DLD1 (cell line): Measurements from ENCODE around the gene VCAN.

Experiments used
- in situ Hi-C: cut with HindIII; loops from 2 replicates; pipeline ENCODE4 v1.10.0; 2017; ENCODE audit warnings: low sequenced_read_pairs

Gene VCAN

GRCh38 chr5:83527722-83528438 lies 56.3 kb downstream of the VCAN start:
- in situ Hi-C loops, result no loop called here

DNA sequence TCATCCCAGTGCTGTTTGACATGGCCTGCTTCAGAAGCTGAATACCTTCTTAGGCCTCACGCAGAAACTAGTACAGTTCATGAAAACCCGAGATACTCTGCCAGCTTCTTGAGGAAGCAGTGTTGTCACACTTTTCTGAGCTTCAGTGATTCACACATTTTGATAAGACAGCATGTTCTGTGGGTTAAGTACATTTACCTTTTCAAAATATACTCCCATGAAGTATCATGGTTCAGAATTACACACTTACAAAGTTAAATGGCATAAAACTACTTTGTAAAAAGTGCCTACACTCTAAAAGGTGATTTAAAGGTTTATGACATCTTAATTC lies 56.9 kb downstream of the VCAN start:
- in situ Hi-C loops, result no loop called here

DNA sequence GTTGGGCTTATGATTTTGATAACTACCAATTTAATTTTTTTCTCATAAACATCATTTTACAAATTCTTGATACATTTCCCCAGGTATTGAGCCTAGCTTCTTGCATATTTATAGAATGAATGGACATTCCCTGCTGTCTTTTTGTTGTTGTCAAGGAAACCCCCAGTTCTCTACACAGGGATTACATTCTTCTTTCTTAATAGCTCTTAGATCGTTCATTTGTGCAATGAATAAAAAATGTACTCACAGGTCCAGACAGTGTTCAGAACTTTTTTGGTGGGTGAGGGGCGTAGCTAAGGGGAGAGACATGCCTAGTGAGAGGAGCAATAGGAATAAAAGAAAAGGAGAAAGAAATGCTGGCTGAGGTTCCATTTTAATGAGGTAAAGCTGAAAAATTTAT lies 58.6 kb downstream of the VCAN start:
- in situ Hi-C loops, result no loop called here

DNA sequence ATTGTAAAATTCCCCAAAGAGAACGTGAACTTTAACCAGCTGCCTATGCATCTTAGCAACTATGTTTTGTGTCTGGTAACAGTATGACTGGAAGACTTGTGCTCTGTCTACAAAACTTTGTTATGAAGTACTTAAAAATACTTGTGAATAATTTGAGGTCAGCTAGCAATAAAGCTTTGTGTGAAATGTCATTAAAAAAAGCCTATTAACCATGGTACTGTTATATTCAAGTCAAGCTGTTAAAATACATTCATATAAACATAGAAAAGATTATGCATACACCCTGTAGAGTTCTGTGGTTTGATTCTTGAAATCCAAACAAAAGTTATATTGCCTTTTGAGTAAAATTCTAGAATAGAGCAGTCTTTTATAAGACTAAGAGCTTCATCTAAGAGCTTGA lies 60.1 kb downstream of the VCAN start:
- in situ Hi-C loops, result no loop called here

DNA sequence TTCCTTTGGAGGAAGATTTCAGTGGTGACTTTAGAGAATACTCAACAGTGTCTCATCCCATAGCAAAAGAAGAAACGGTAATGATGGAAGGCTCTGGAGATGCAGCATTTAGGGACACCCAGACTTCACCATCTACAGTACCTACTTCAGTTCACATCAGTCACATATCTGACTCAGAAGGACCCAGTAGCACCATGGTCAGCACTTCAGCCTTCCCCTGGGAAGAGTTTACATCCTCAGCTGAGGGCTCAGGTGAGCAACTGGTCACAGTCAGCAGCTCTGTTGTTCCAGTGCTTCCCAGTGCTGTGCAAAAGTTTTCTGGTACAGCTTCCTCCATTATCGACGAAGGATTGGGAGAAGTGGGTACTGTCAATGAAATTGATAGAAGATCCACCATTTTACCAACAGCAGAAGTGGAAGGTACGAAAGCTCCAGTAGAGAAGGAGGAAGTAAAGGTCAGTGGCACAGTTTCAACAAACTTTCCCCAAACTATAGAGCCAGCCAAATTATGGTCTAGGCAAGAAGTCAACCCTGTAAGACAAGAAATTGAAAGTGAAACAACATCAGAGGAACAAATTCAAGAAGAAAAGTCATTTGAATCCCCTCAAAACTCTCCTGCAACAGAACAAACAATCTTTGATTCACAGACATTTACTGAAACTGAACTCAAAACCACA lies 67.4 kb downstream of the VCAN start:
- in situ Hi-C loops, result no loop called here

- in situ Hi-C loops, result no loop called here
Measured at GRCh38 chr5:83539463-83539790, 67.9 kb downstream of the VCAN start.

DNA sequence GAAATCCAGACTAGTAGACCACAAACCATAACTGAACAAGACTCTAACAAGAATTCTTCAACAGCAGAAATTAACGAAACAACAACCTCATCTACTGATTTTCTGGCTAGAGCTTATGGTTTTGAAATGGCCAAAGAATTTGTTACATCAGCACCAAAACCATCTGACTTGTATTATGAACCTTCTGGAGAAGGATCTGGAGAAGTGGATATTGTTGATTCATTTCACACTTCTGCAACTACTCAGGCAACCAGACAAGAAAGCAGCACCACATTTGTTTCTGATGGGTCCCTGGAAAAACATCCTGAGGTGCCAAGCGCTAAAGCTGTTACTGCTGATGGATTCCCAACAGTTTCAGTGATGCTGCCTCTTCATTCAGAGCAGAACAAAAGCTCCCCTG lies 68.6 kb downstream of the VCAN start:
- in situ Hi-C loops, result no loop called here

DNA sequence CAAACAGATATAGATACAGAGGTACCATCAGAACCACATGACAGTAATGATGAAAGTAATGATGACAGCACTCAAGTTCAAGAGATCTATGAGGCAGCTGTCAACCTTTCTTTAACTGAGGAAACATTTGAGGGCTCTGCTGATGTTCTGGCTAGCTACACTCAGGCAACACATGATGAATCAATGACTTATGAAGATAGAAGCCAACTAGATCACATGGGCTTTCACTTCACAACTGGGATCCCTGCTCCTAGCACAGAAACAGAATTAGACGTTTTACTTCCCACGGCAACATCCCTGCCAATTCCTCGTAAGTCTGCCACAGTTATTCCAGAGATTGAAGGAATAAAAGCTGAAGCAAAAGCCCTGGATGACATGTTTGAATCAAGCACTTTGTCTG lies 69.2 kb downstream of the VCAN start:
- in situ Hi-C loops, result no loop called here

- in situ Hi-C loops, result no loop called here
Measured at GRCh38 chr5:83542839-83543238, 71.3 kb downstream of the VCAN start.

DNA sequence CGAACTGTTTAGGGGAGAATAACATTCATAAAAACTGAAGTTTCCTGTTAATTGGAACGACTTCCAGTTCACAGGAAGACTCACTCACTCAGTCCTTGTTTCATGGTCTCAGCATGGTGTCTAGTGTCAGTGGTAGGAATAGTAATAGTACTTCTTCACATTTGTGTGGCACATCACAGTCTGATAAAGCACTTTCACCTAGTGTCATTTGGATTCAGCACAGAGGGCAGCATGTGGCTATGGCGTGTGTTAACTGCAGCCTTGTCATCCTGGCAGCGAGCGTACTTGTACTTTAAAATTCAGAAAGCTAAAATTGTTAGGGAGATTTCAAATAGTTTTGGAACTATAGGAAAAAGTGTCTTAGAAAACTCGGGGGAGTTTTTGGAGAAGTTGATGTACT lies 72.4 kb downstream of the VCAN start:
- in situ Hi-C loops, result no loop called here

GRCh38 chr5:83547161-83547560 lies 75.6 kb downstream of the VCAN start:
- in situ Hi-C loops, result no loop called here

GRCh38 chr5:83547889-83548288 lies 76.3 kb downstream of the VCAN start:
- in situ Hi-C loops, result no loop called here

DNA sequence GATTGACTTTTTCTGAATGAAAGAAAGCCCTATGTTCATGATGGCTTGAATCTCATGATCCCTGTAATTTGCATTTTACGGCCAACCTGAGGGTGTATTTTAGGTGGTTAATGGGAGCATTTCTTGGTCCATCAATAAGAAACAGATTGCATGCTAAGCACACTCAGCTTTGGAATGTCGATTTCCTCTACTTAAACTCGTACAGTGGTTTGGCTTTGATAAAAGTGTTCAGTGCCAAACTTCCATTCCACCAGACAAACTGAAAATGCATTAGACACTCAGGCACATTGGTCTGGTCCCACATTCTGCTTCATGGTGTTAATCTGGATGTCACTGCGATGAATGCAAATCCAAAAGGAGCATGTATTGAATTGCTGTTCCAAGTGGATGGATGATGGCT lies 77.0 kb downstream of the VCAN start:
- in situ Hi-C loops, result no loop called here

DNA sequence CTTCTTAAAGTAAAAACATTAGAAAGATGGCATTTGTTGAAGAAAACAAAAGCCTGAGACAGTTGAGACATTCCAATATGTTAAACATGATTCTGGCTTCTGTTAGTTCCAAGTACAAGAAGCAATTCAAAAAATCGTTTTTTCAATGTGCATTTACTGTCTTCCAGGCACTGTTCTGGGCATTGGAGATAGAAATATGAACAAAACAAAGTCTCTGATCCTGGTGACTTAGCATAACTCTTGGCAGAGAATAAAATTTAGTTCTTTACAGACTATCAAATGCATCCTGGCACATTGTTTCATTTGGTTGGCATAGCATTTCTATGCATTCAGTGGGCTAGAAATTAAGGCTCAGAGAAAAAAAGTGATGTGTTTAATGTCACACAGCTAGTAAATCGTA lies 77.5 kb downstream of the VCAN start:
- in situ Hi-C loops, result no loop called here

DNA sequence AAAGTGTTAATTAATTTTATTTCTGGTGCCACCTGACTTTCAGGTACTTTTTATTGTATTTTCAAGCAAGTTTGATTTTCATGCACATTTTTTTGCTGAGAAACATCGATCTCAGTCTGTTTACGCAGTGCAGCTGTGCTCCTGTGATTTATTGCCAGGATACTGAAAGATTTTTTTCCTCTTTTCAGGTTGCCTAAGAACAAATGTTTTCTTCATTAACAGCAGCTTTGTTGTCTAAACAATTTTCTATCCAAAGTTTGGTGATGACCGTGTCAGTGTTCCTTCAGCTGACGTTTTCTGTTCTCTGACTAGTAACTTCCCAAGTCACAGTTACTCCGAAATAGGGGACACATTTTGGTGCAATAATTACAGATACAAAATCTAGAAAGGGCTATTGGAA lies 78.1 kb downstream of the VCAN start:
- in situ Hi-C loops, result no loop called here

DNA sequence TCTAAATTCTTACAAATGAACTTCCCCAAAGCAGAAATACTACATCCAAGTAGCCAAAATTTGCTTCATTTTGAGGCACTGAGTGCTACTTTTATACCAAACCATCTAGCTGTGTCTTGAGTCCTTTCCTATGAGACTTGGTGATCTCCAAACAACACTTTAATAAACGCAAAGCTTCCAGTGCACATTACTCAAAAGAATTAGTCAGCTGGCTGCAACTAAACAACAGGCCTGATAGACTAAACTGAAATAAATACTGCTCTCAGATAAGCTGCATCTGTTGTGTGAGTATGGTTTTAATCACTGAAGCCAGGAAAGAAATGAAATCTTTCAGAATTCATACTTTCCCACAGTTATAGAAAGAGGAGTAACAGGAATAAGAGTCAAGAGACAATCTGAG lies 80.3 kb downstream of the VCAN start:
- in situ Hi-C loops, result no loop called here

- in situ Hi-C loops, result no loop called here
Measured at GRCh38 chr5:83552275-83552674, 80.7 kb downstream of the VCAN start.

DNA sequence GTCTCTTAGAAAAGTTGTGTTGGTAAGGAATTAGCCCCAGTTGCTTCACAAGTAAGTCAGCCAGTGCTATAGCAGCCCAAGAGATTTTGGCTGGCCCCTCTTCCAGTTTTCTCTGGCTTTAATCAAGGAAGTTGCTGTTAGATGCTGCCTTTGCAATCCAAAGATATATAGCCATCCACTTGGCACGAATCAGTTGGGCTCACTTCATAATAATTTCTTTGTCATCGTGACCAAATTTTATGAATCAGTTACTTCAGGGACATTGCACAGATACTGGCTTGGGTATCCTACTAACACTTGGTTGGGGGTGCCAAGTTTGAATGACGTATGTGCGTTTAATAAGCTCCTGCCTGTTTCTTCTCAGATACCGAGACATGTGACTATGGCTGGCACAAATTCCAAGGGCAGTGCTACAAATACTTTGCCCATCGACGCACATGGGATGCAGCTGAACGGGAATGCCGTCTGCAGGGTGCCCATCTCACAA lies 81.5 kb downstream of the VCAN start:
- in situ Hi-C loops, result no loop called here

DNA sequence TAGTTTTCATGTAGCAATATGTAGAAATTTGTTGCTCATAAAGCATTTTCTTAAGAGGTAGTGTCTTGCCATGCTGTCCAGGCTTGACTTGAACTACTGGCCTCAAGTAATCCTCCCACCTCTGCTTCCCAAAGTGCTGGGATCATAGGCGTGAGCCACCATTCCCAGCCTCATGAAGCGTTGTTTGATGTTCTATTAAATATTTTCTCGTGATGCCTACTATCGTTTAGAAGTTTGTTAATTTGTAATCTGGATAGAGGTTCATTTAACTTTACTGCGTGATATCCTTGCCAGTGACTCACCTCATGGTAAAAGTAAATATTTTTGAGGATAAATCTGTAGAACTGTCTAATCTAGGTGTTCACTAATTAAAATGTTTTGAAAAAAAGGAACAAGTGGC lies 82.6 kb downstream of the VCAN start:
- in situ Hi-C loops, result no loop called here

DNA sequence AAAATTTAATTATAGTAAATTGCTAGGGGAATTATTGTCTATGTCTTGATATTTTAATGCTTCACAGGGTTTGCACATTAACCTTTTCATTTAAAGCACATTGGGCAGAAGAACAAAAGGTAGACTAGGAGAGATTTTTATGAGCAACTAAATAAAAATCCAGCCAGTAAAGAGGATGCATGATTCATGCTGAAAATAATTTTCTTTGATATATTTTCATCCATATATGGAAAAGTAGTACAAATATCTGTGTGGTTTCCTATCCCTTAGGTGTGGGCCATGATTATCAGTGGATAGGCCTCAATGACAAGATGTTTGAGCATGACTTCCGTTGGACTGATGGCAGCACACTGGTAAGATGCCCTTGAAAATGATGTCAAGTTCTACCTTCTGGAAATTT lies 83.1 kb downstream of the VCAN start:
- in situ Hi-C loops, result no loop called here

GRCh38 chr5:83555263-83555662 lies 83.7 kb downstream of the VCAN start:
- in situ Hi-C loops, result no loop called here

GRCh38 chr5:83556190-83556589 lies 84.6 kb downstream of the VCAN start:
- in situ Hi-C loops, result no loop called here
